Activated gamma-delta T cell (primary cell): Measurements from ENCODE around the gene PARP14.
"Not testable (repeated sequence)": the region's sequence is repeated elsewhere in the genome, so short reads cannot be mapped to it uniquely, and the experiment has no call there.

Experiments used
- DNase-seq: peaks from one replicate; lab custom pipeline; 2025; lab: John Stamatoyannopoulos, UW

Gene PARP14

DNA sequence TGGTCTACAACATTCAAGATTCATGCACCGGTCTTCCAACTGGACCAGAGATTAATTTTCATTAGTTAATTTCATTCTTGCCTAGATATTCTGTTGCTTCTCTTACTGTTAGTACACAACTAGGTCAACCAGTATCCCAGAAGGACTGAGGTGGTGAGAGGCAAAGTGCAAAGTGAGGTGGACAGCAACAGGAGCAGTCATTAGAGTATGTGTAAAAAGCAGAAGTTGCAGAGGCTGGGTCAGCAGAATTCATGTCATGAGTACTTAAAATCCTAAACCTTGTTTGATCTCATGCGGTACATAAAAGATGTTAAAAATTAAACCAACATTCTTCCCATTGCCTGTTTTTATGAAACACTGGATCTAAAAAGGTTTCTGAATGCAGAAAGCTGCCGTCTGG lies 46.7 kb downstream of the PARP14 start:
- DNase-seq = no peak

DNA sequence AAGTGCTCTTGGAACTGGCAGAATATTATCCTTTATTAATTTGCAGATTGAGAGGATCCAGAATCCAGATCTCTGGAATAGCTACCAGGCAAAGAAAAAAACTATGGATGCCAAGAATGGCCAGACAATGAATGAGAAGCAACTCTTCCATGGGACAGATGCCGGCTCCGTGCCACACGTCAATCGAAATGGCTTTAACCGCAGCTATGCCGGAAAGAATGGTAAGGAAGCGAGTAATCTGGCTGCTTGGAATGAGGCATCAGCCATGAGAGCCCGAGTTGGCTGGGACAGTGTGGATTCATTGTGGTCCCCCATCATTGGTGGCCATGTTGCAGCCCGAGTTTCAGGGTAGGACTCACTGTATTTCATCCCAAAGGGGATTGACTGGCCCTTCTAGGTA lies 47.1 kb downstream of the PARP14 start:
- no peak for DNase-seq

DNA sequence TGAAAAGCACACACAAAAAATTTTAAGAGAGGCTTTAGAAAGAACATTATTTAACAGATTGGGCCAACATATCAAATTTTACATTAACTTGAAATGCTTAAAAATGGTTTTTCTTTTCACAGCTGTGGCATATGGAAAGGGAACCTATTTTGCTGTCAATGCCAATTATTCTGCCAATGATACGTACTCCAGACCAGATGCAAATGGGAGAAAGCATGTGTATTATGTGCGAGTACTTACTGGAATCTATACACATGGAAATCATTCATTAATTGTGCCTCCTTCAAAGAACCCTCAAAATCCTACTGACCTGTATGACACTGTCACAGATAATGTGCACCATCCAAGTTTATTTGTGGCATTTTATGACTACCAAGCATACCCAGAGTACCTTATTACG lies 47.5 kb downstream of the PARP14 start:
- no peak for DNase-seq

DNA sequence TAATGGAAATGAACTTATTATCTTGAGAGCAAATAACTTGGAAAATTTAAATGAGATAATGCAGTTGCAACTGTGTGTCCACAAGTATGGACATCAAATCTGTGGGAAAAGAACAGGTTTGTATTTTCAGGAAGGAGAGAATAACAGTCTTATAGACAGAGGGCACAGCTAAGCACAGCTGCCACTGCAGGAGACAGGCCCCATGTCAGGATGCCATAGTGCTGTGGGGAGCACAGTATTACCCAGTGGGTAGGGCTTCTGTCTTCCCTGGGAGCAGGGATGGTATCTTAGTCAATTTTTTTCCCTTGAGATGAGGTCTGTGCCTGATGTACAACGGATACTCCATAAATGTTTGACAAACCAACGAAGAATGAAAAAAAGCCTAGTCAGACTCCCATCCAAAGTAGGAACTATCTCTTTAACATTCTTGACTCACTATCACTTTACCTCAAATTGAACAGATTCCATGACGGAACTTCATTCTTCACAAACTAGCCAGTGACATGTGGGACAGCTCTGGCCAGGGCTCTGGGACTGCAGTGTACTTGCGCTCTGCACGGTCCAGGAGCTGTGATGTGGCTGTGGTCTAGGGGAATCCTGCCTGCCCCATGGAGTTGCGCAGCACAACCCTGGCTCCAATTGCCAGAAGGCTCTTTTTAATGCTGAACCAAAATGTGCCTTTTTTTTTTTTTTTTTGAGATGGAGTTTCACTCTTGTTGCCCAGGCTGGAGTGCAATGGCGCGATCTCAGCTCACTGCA lies 48.3 kb downstream of the PARP14 start:
- DNase-seq = no peak

DNA sequence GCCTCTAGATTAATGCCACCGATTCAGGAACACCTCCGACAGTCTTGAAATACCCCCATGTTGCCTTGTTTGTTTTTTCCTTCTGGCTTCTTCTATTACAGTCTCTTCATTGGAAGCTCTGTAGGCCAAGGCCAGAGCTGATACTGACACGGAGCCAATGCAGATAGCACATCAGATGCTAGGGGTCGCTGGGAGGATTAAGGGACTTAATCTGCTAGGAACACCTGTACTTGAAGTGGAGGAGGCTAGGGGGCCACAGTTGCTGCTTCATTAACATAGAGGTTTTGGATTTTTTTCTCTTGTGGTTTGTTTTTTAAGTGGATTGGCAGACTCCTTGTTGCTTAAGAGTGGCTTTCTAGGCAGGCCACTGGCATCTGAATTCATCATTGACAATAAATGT lies 49.6 kb downstream of the PARP14 start:
- DNase-seq = no peak

DNA sequence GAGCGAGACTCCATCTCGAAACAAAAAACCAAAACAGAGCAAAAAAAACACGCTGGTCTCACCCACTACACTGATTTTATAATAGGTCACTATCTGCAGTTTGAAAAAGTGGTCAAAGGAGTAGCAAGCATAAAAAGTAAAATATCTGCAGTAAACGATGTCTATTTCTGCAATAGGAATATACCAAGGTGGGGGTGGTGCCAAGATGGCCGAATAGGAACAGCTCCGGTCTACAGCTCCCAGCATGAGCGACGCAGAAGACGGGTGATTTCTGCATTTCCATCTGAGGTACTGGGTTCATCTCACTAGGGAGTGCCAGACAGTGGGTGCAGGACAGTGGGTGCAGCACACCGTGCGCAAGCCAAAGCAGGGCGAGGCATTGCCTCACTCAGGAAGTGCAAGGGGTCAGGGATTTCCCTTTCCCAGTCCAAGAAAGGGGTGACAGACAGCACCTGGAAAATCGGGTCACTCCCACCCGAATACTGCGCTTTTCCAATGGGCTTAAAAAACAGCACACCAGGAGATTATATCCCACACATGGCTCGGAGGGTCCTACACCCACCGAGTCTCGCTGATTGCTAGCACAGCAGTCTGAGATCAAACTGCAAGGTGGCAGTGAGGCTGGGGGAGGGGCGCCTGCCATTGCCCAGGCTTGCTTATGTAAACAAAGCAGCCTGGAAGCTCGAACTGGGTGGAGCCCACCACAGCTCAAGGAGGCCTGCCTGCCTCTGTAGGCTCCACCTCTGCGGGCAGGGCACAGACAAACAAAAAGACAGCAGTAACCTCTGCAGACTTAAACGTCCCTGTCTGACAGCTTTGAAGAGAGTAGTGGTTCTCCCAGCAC lies 52.3 kb downstream of the PARP14 start:
- DNase-seq = not testable (repeated sequence)

DNA sequence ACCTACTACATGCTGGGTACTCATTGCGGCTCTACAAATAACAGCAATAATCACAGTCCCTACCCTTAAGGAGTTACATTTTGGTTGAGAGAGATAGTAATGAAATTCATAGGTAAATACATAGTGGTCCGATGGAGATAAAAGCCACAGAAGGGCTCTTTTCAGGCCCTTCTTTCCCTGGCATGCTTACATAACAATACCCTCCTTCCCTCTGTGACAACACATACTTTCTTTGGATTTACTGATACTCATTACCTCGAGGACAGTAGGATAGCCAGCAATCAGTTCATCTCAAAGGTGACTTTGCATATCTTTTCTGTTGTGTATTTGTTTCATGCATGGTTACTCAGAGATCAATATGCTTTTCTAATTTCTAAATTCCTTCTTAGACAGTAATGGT lies 58.5 kb downstream of the PARP14 start:
- DNase-seq = no peak

DNA sequence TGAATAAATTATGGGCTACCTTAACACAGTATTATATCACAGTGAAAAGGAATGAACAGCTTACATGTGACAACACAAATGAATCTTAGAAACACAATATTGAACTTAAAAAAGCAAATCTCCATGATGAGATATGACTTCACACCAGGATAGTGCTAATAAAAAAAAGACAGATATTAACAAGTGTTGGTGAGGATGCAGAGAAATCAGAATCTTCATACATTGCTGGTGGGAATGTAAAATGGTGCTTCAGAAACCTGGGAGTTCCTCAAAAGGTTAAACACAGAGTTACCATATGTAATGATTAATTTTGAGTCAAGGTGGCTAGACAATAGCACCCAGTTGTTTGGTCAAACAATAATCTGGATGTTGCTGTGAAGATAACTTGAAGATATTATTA lies 61.6 kb downstream of the PARP14 start:
- no peak for DNase-seq

DNA sequence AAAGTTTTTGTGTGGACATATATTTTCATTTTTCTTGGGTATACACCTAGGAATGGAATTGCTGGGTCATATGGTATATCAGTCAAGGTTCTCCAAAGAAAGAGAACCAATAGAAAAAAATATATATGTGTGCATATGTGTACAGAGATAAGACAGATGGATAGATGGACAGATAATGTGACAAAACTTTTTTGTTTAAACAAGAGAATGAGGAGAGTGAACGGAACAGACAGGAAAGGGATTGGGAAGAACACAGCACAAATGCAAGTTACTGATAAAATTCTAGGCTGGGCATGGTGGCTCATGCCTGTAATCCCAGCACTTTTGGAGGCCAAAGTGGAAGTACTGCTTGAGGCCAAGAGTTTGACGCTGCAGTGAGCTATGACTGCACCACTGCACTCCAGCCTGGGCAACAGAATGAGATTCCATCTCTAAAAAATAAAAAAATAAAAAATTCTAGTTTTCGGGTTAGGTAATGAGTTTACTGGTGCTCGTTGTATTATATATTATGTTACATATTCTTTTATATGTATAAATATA lies 63.0 kb downstream of the PARP14 start:
- no peak for DNase-seq

DNA sequence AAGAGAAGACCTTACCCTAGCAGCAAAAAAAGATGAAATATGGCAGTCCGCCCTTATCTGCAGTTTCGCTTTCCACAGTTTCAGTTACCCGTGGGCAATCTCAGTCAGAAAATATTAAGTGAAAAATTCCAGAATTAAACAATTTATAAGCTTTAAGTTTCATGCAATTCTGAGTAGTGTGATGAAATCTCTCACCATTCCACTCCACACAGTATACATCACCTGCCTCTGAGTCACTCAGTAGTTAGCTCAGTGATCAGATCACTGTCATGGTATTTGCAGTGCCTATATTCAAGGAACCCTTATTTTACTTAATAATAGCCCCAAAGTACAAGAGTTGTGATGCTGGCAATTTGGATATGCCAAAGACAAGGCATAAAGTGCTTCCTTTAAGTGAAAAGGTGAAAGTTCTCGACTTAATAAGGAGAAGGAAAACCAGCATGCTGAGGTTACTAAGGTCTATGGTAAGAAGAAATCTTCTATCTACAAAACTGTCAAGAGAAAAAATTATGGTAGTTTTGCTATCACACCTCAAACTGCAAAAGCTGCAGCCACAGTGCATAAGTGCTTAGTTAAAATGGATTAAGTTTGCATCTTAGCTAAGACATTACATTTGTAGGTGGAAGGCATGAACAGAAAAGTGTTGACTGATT lies 64.9 kb downstream of the PARP14 start:
- DNase-seq = no peak

DNA sequence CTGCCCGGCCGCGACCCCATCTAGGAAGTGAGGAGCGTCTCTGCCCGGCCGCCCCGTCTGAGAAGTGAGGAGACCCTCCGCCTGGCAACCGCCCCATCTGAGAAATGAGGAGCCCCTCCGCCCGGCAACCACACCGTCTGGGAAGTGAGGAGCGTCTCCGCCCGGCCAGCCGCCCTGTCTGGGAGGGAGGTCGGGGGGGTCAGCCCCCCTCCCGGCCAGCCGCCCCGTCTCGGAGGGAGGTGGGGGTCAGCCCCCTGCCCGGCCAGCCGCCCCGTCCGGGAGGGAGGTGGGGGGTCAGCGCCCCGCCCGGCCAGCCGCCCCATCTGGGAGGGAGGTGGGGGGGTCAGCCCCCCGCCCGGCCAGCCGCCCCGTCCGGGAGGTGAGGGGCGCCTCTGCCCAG lies 66.7 kb downstream of the PARP14 start:
- DNase-seq = not testable (repeated sequence)

DNA sequence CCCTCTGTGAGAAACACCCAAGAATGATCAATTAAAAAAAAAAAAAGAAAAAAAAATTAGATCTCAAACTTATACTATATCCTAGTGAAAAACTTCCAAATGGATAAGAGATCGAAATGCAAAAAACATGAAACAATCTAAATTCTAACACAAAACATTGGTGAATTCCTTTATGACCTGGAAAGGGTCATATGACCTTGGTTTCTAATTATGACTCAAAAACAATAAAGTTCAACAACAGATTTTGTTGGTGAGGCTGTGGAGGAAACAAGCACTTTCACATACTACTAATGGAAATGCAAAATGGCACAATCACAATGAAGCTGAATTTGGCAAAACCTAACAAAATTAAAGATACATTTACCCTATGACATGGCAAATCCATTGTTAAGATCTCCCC lies 67.7 kb downstream of the PARP14 start:
- DNase-seq = no peak

DNA sequence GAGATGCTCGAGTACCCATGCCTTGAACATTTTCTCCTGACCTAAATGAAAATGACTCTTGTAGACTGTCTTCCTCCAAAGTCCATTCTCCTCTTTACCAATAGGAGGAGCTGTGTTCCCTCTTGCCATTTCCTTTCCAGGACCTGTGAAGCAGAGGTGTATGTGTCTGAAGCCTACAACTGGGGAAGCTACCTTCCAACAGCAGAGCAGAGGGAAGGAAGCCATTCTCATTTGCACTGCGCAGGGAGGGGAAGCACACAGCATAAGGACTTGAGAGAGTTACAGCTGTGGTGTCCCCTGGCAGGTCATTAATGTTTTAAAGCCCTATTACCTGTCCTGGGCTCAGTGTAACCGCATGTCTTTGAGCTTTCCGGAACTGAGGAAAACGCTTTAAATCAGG lies 74.3 kb downstream of the PARP14 start:
- DNase-seq = no peak

DNA sequence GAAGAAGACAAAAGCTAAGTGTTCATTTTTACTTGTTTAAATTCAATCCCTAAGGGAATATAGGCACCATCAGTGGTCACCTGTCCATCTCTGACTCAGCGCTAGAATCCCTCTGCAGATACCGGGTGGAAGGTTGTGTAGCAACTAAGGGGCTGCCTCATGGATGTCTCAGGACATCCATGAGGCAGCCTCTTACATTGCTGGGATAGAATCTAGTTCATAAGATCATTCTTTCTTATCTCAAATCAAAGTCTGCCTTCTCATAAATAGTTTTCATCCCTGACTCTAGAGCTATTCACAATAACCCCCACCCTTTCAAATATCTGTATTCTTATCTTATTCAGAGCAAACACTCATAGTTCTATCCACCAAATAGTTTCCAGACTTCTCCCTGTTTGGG lies 74.9 kb downstream of the PARP14 start:
- DNase-seq = no peak

DNA sequence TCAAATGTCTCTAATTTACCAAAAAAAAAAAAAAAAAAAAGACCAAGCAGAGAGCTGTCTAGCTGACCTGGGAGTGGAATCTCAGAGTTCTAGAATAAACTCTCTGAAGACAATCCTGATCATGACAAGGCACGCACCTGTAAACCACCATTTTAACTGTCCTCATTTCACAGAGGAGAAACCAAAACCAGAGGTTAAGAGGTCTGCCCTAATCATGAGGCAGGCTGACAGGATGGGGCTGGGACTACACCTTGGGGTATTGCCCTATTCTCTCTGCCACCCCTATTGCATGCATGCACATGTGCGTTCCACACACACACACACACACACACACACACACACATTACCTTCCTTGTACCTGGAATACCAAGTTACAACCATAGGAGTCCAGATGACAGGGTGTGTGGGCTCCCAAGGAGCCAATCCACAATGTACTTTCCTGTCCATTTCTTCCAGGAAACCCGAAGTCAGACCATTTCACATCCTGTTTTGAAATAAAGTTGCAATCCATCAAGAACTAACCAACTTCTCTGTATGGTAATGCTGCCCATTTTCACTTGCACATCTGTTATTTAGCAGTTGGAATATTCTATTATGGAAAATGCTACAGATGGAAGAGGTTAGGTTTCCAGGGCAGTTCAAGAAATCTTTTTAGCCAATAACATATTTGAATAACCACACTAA lies 78.4 kb downstream of the PARP14 start:
- no peak for DNase-seq

DNA sequence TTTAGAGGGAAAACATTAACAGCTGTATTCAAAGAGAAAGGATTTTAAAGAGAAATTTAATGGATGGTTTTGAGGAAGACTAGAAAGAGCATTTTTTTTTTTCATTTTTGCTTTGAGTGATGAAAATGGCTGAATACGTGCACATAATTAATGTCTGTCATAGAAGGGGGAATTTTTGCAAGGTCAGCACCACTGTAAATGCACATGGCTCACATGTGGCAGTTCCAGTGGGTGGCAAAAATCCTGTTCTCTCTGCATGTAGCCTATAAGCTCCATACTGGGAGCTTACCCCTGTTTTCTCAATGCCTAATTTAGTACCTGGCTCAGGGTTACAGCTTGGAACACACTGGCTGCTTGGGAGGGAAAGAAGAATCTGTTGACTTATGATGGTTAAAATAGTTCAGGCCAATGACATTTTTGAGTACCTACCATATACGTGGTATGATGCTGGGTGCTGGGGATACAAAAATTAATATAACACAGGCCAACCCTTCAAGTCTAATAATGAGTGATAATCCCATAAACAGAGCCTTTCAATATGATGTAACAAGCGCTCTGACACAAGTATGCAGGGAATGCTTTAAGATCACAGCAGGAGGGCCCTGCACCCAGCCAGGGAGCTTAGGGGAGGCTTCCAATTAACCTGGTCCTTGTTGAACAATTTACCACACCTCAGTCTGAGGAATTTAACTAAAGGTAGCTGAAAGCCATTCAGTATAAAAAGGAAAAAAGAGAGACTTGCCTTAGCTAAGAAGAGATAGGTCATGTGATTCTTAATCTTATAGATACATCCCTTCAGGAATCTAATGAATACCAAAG lies 80.0 kb downstream of the PARP14 start:
- no peak for DNase-seq

DNA sequence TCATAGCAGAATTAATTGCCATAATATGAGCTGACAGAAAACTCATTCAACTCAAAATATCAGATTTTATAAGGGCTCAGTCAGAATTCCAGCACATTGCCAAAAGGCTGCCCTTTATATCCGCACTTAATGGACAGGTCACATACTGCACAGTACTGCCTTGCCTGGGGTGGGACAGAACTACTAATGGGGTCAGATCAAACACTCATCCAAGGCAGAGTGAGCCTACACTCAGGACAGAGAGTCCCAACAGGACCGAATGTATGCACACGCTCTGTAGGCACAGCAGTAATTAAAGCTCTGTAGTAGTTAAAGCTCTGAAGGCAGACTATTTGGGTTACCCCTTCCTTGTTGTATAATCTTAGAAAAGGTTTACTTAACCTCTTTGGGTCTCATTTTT lies 85.8 kb downstream of the PARP14 start:
- DNase-seq = no peak

DNA sequence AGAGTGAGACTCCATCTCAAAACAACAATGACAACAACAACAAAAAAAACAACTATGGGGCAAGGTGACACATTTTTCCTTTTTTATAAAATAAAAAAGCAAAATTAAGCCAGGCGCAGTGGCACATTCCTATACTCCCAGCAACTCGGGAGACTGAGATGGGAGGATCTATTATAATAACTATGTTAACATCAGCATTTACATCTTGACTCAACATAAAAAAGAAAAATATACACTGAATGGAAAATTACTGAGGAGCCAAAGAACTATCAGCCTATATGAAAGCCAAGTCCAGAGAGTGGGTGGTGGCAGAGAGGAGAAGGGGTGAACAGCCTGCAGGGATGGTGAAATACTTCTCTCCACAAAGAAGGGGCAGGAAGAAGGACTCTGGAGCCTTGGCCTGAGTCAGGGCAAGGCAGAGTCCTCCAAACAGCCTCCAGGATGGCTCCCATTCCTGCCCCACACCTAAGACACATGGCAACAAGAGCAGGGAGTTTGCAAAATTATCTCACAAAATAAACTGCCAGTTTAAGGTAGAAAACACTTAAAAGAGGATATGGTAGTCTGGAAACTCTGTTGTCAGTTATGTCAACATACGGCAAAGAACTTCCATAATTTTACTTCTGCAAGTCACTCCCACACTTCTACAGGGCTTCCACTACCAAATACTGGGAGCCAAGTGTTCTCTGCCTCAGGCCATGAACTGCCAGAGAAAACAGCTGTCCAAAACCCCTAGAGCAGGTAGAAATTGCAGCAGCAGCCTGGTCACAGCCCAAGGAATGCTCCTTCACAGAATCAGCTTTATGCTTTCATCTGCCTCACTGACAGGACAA lies 87.1 kb downstream of the PARP14 start:
- DNase-seq = no peak

DNA sequence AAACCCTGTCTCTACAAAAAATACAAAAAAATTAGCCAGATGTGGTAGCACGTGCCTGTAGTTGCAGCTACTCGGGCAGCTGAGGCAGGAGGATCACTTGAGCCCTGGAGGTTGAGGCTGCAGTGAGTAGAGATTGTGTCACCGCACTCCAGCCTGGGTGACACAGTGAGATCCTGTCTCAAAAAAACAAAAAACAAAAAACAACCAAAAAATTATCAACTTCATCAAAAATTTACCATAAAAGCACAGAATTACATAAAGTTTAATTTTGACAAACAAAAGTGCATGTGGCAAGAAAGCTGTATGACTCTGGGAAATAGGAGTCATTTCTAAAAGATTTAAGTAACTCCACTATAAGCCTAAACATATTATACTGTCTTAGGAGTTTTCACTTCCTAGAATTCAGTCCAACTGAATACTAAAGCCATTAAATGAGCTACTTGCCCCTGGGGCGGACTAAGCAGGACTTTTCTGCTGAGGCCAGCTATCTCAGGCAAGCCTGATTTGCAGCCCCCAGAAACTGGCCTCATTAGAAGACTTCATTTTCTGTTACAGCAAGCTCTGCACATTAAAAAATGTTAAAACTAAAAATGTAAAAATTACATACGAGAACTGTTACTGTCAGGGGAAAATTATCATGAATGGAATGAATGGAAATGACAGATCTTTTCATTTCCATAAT lies 90.0 kb downstream of the PARP14 start:
- DNase-seq = no peak

DNA sequence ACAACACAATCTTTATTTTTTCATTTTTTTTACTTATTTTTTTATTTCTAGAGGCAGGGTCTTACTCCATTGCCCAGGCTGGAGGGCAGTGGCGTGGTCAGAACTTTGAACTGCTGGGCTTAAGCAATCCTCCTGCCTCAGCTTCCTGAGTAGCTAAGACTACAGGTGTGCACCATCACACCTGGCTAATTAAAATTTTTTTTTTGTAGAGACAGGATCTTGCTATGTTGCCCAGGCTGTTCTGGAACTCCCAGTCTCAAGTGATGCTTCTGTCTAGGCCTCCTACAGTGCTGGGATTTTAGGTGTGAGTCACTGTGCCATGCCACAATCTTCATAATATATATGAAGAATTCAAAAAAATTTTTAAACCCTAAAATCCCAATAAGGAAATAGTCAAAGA lies 92.2 kb downstream of the PARP14 start:
- DNase-seq = no peak
